ENCODE results near the gene MYCL. TPM values are rescaled to one million over a fixed set of nuclear protein-coding genes. Genes with fewer than 3 reads are reported as not detected.
A peak's percentile ranks its signal among the peaks of the same experiment; 100 is the strongest.

Gene MYCL
- 10 to 100 TPM in 2 of 6 donors, 1 to 10 TPM in 4; 3.4 to 17.9 (median 7.2) TPM for total RNA-seq
- polyA plus RNA-seq = 1 to 10 TPM; 1.4 to 3.0 TPM

DNA sequence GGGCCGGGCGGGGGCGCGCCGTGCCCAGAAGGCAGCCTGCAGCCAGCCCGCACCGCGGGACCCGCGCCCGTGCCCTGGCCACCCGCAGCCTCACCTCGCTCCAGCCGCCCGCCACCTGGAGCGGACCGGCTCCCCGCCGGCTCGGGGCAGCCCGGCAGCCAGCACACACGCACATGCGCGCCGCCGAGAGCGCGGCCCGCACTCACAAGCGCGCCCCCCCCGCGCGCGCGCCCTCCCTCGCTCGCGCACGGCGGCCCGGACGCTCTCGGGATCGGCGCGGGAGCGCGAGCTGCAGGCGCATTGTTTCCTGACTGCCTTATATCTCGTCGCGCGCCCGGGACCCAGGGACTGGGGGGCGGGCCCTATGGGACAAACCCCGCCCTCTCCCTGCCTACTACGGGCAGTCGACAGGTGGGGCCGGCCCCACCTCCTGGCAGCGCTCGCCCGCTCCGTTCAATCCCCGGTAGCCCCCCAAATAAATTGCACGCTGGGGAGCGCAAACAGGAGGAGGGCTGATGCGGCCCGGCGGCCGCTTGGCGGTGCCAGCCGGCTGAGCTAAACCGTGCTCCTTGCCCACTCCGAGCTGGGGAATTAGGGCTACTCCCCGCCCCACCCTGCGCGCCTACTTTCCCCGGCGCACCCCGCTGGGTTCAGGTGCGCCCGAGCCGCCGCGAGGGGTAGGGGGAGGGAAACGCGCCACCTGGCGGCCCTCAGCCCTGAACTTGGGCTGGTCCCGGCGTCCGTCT, at the start of gene MYCL:
TSS of gene MYCL (minus strand) at position 204 of the 746 bp plus-strand sequence. CDS start 483 bp downstream, outside the sequence.
- DNase-seq = peak; percentile 91 to 97 (median 92)
- no peaks in the 10 kb centered on the region for H3K36me3 ChIP-seq
- WGBS, 2 donors = 1% methylated on average over 50 to 92 of the region's 92 CpGs
- ATAC-seq = peak; percentile 84 to 92 (median 88)
- no peaks in the 10 kb centered on the region for H3K9me3 ChIP-seq
- peak within 1 kb of the TSS; percentile 60 to 78 (median 76) for H3K4me3 ChIP-seq
- peaks cover 0 to 14% (median 0%) of the 10 kb centered on the region in 3 donors for H3K4me1 ChIP-seq
- intact Hi-C loops (cut with DNase I) = loop anchor here (5.0 to 10.0 kb wide), 2 partner anchors 85 to 87 kb away; no protein-coding TSS in a partner anchor
- H3K27ac ChIP-seq = peak within 1 kb of the TSS; percentile 23 to 75 (median 64)
- no peaks in the 10 kb centered on the region for H3K27me3 ChIP-seq
- FAIRE-seq = no peak
- TF ChIP-seq CTCF (IDR thresholded peaks at IDR 0.05) = peak; percentile 59 to 75 (median 68)

GRCh38 chr1:39949891-39950290, 48.2 kb upstream of the MYCL start:
- DNase-seq = no peak
- no peak for TF ChIP-seq CTCF (IDR thresholded peaks at IDR 0.05)
- WGBS, 2 donors = 88 to 89% methylated on average over 2 of the region's 2 CpGs
- no peak for FAIRE-seq
- Histone ChIP-seq H3K4me1 (no peaks in the 10 kb centered on the region), H3K9me3 (no peaks in the 10 kb centered on the region), H3K27ac (no peak overlapping the region), H3K36me3 (no peaks in the 10 kb centered on the region), H3K27me3 (no peaks in the 10 kb centered on the region), H3K4me3 (no peak overlapping the region)
- no peak for ATAC-seq
- intact Hi-C loops (cut with DNase I) = no loop called here

DNA sequence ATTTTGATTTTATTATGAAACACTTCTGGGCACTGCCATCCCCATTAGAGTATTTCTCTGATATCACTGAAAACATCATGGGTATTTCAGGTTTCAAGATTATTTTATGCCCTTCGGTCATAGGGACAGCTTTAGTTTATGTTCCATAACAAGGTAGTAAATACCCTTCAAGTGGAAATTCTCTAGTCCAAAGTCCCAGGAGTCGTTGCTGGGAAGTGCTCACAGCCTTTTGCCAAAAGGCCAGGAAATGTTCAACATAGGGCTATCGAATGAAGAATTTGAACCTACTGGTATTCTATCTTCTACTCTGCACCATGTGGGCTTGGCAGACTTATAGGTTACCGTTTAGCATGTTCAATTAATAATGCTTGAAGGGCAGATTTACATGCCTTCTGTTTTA, 45.5 kb upstream of the MYCL start:
- WGBS, 2 donors = 61 to 64% methylated on average over 4 of the region's 4 CpGs
- Histone ChIP-seq H3K4me1 (no peaks in the 10 kb centered on the region), H3K27ac (no peak overlapping the region), H3K36me3 (no peaks in the 10 kb centered on the region), H3K9me3 (no peaks in the 10 kb centered on the region), H3K4me3 (no peak overlapping the region), H3K27me3 (no peaks in the 10 kb centered on the region)
- no peak for TF ChIP-seq CTCF (IDR thresholded peaks at IDR 0.05)
- intact Hi-C loops (cut with DNase I) = no loop called here
- DNase-seq = no peak
- no peak for ATAC-seq
- no peak for FAIRE-seq

DNA sequence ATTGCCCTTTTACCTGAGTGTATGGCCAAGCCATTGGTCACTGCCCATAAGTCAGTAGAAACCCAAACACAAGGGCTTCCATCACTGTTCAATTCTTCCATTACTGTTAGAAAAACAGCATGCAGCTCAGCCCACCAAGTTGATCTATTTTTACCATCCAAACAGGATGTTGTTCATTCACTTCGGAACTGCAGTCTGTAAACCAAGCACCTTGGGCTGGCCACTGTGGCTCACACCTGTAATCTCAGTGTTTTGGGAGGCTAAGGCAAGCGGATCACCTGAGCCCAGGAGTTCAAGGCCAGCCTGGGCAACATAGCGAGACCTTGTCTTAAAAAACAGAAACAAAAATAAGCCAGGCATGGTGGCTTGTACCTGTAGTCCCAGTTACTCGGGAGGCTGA, 44.5 kb upstream of the MYCL start:
- ATAC-seq (no peak), FAIRE-seq (no peak), DNase-seq (no peak)
- no peaks in the 10 kb centered on the region for H3K9me3 ChIP-seq
- 75 to 86% methylated on average over 4 of the region's 4 CpGs for WGBS, 2 donors
- intact Hi-C loops (cut with DNase I) = no loop called here
- no peaks in the 10 kb centered on the region for H3K27me3 ChIP-seq
- no peak for TF ChIP-seq CTCF (IDR thresholded peaks at IDR 0.05)
- H3K4me1 ChIP-seq = no peaks in the 10 kb centered on the region
- no peak overlapping the region for H3K4me3 ChIP-seq
- no peaks in the 10 kb centered on the region for H3K36me3 ChIP-seq
- H3K27ac ChIP-seq = no peak overlapping the region

Data from pancreas (tissue), 10 donors.